ENCODE measurements around the gene ZKSCAN8.

Gene ZKSCAN8

GRCh38 chr6:28208111-28208659, 66.5 kb downstream of the ZKSCAN8 start:
- DNase-seq: peak; percentile 44

Data from hematopoietic multipotent progenitor cell treated with erythropoietin and hydrocortisone succinate and interleukin-3 and kit ligand, for 6 days (in vitro differentiated cells).